Cerebellar nuclear complex (tissue), 1 donor: ENCODE data around the gene ZPBP.
"Not testable (repeated sequence)": the region's sequence is repeated elsewhere in the genome, so short reads cannot be mapped to it uniquely, and the experiment has no call there.

ENCODE experiments used
- DNase-seq, 2 experiments: peaks; one replicate each; lab custom pipeline; 2025; lab: John Stamatoyannopoulos, UW

Gene ZPBP

GRCh38 chr7:50041165-50041564 is 51.9 kb downstream of the ZPBP start:
- not testable (repeated sequence) for DNase-seq

GRCh38 chr7:50037086-50037485 is 56.0 kb downstream of the ZPBP start:
- DNase-seq, result no peak

- no peak for DNase-seq
These were observed 70.1 kb downstream of the ZPBP start for GRCh38 chr7:50022991-50023390.

GRCh38 chr7:50022451-50022850 is 70.6 kb downstream of the ZPBP start:
- no peak for DNase-seq

- DNase-seq, result no peak
These were observed 97.4 kb downstream of the ZPBP start for GRCh38 chr7:49995681-49996080.

GRCh38 chr7:49986191-49986590 is 106.9 kb downstream of the ZPBP start:
- no peak for DNase-seq

GRCh38 chr7:49980465-49980864 is 112.6 kb downstream of the ZPBP start:
- DNase-seq, result no peak

GRCh38 chr7:49976238-49976637 is 116.8 kb downstream of the ZPBP start:
- no peak for DNase-seq

- DNase-seq, result no peak
These were observed 119.0 kb downstream of the ZPBP start for GRCh38 chr7:49974035-49974434.

GRCh38 chr7:49937608-49938007 is 155.4 kb downstream of the ZPBP start:
- no peak for DNase-seq

- DNase-seq, result no peak
These were observed 161.4 kb downstream of the ZPBP start for GRCh38 chr7:49931627-49932026.

- DNase-seq, result no peak
These were observed 164.3 kb downstream of the ZPBP start for GRCh38 chr7:49928787-49929186.

- peak; percentile 74 to 90 for DNase-seq
These were observed 165.4 kb downstream of the ZPBP start for GRCh38 chr7:49927631-49928030.

- DNase-seq, result no peak
These were observed 166.3 kb downstream of the ZPBP start for GRCh38 chr7:49926720-49927119.

GRCh38 chr7:49911909-49912308 is 181.1 kb downstream of the ZPBP start:
- DNase-seq, result peak; percentile 44 to 81

GRCh38 chr7:49894543-49894942 is 198.5 kb downstream of the ZPBP start:
- peak; percentile 4 to 47 for DNase-seq

GRCh38 chr7:49893131-49893530 is 199.9 kb downstream of the ZPBP start:
- peak in 1 of 2 experiments; percentile 52 for DNase-seq

GRCh38 chr7:49892481-49892880 is 200.6 kb downstream of the ZPBP start:
- no peak for DNase-seq
